Stimulated activated CD4-positive, alpha-beta T cell treated with anti-CD3 and anti-CD28 coated beads, Interleukin-2, amount 100 ng/mL, for 24 hours (primary cell): ENCODE measurements around the gene PPIE.
"Not testable (repeated sequence)": the region's sequence is repeated elsewhere in the genome, so short reads cannot be mapped to it uniquely, and the experiment has no call there.

Experiments
- DNase-seq, 2 donors: peaks; one replicate each; pipeline ENCODE4 v3.0.0-alpha.2; 2020

The PPIE gene

GRCh38 chr1:39779821-39780220 is 41.1 kb downstream of the PPIE start:
- no peak for DNase-seq

GRCh38 chr1:39781349-39781715 is 42.6 kb downstream of the PPIE start:
- DNase-seq, result no peak

DNA sequence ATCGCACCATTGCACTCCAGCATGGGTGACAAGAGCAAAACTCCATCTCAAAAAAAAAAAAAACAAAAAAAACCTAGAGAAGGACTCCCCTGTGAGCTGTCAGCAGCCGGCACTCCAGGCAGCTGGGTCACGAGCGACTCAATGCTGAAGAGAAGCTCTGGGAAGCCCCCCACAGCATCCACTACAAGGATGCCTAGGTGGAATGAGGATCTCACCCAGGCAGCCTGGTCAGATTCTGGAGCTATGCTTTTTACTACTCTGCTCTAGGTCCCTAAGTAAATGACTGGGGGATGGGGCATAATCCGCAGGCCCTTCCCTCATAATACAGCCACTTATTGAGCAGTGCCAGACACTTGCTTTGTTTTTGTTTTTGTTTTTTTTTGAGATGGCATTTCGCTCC is 43.4 kb downstream of the PPIE start:
- DNase-seq, result no peak

- DNase-seq, result not testable (repeated sequence)
Observed at GRCh38 chr1:39782685-39783084, 44.0 kb downstream of the PPIE start.

GRCh38 chr1:39786303-39787107 is 47.8 kb downstream of the PPIE start:
- not testable (repeated sequence) for DNase-seq

- not testable (repeated sequence) for DNase-seq
Observed at GRCh38 chr1:39787108-39787375, 48.4 kb downstream of the PPIE start.

- DNase-seq, result no peak
Observed at GRCh38 chr1:39787468-39787867, 48.8 kb downstream of the PPIE start.

- DNase-seq, result not testable (repeated sequence)
Observed at GRCh38 chr1:39787964-39788363, 49.3 kb downstream of the PPIE start.

DNA sequence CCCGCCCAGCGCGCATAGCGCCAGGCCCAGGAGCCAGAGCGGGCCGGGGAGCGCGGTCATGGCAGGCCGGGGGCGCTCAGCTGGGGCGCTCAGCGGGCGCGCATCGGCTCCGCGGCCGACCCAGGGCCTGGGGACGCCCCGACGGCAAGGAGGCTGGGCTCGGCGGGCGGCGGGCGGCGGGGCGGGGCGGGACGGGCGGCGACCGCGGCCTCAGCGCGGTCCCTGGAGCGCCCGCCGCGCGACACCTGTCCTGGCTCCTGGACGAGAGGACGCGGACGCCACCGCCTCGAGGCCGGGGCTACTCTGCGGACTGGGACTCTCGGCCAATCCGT is 49.7 kb downstream of the PPIE start:
- DNase-seq, result no peak

- peak; percentile 40 to 51 for DNase-seq
Observed at GRCh38 chr1:39788758-39789570, 50.3 kb downstream of the PPIE start, which contains the start of gene BMP8B. Gene BMP8B, minus strand, starts transcription at chr1:39788865. Its CDS starts 380 bp downstream, at chr1:39788485.

DNA sequence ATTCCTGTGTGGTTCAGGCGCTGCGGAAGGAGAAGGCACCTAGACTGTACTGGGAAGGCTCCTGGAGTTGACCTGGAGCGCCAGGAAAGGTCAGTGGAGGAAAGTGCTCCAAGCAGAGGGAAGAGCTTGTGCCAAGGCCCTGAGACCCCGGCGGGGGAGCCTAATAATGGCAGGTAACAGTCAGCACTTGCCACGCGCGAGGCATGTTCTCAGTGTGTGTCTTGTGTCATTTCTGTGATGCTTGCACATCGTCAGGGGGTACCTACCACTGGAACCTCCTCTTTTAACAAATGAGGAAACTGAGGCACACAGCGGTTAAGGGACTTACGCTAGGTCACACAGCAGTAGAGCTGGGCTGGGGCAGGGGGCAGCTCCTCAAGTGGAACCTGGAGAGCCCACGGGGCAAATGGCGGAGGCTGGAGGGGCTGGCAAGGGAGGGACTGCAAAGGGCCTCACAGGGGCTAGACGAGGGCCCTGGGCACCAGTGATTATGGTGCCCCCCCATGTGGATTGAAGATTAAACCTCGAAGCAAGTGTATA is 51.0 kb downstream of the PPIE start:
- DNase-seq, result no peak

GRCh38 chr1:39791838-39792237 is 53.2 kb downstream of the PPIE start:
- no peak for DNase-seq

DNA sequence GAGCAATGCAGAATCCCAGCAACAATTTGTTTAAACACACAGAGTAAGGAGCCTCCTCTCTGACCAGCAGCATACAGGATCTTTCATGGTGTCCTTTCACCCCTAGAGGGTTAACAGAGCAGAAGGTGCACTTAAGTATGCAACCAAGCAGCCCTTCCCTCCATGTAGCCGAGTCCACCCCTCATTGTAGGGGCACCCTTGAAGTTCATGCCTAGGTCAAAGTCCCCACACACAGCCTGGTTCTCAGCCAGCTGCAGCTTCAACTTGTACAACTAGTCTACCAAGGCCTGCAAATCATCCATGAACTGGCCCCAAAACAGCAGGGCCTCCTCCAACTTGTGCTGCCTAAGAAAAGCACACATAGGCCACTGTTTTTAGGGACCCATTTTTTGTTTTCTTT is 57.0 kb downstream of the PPIE start:
- no peak for DNase-seq

DNA sequence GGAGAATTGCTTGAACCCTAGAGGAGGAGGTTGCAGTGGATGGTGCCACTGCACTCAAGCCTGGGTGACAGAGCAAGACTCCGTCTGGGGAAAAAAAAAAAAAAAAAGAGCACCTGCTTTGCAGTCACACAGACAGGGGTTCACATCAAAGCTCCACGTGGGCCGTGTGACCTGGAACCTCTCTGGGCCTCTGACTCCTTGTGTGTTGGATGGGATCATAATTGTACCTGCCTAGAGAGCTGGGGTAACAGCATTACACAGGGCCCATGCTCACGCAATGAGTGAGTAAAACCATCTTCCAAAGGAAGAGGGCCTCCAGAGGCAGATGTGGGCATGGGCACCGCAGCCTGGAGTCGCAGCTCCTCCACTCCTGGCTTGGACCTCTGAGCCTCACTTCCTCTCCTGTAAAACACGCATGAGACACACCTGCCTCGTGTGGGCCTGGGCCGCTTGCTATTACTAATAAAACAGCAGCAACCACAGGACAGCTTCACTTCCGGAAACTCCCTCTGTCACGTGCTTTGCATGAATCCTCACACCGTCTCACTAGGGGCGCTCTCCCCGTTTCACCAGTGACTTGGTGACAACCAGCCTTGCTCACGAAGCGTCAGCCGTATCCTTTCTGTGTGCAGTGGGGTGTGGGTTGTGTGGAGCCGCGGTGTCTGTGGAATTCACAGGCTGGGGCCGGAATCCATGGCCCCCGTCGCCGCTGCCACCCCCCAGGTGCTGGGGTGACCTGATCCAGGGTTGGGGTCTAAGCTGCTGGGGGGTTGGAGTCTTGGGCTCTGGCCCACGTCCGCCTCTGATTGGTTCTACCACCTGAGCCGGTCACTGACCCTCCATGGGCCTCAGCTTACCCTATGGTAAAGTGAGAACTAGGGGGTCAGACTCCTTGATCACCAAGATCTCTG is 60.4 kb downstream of the PPIE start:
- peak; percentile 84 to 88 for DNase-seq

DNA sequence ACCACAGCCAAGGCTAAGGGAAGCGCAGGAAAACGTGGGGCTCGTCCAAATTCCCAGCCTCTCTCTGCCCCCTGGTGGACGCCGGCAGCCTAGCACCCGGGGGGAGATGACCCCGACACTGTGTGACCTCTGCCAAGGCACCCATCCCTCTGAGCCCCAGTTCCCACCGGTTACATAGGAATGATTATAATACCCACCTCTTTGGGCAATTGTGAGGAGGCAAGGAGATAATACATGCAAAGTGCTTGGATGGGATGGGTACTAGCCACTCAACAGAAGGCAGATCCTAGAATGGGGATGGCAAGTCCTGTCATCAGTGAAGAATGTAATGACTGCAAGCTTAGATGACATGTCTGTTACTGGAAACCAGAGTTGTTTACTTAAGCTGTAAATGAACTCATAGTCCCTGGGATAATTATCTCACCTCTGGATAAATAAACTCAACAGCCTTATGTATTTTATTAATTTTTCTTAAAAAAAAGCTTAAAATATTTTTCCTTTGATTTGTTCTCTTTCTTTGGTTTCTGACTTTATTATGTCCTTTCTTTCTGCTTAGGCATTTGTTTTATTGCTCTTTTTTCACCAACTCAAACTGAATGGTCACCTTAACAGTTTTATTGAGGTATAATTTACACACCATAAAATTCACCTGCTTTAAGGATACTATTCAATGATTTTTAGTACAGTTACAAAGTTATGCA is 61.2 kb downstream of the PPIE start:
- DNase-seq, result peak; percentile 80 to 81

GRCh38 chr1:39800471-39800835 is 61.8 kb downstream of the PPIE start:
- DNase-seq, result no peak

DNA sequence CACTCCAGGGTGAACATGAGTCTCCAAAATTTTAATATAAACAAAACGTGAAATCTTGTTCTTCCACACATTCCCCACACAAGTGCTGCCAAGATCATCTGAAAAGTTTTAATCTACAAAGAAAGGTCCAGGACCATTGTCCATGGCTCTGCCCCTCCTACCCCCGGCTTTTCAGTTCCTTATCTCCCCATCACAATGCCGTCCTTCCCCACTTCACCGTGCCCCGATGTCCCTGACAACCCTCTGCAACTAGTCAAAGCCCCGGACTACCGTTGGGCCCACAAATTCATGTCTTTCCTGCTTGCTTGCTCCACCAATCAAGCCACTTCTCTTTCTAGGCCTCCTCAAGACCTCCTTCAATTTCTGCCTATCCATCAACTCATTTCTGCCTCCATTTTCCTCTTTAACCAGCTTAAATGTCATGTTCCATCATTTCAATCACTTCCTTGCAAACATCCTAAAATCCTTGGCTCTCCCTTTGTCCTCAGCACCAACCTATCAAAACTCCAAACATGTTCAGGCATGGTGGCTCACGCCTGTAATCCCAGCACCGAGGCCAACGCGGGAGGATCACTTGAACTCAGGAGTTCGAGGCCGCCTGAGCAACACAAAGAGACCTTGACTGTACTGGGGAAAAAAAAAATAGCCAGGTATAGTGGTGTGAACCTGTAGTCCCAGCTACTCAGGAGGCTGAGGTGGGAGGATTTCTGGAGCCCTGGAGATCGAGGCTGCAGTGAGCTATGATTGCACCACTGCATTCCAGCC is 64.0 kb downstream of the PPIE start:
- no peak for DNase-seq

DNA sequence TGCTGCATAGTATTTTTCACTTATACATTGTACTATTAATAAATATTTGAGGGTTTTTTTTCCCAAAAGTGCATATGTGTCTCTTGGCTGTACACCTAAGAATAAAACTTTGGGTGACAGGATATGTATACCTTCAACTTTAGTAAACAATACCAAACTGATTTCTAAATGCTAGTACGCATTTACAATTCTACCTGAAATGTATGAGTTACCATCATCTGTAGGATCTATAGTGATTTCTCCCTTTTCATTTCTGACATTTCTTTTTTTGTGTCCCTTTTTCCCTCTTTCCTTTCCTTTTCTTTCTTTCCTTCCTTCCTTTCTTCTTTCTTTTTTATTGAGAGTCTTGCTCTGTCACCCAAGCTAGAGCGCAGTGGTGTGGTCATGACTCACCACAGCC is 66.7 kb downstream of the PPIE start:
- no peak for DNase-seq

GRCh38 chr1:39808784-39809517 is 70.3 kb downstream of the PPIE start:
- DNase-seq, result no peak

- DNase-seq, result no peak
Observed at GRCh38 chr1:39812913-39813312, 74.2 kb downstream of the PPIE start.
